Kidney tubule cell (primary cell): ENCODE data around the gene TEX51.

Experiments
- DNase-seq: peaks from one replicate; pipeline ENCODE4 v3.0.0-alpha.2; 2018; ENCODE audit warnings: low spot score

Gene TEX51

DNA sequence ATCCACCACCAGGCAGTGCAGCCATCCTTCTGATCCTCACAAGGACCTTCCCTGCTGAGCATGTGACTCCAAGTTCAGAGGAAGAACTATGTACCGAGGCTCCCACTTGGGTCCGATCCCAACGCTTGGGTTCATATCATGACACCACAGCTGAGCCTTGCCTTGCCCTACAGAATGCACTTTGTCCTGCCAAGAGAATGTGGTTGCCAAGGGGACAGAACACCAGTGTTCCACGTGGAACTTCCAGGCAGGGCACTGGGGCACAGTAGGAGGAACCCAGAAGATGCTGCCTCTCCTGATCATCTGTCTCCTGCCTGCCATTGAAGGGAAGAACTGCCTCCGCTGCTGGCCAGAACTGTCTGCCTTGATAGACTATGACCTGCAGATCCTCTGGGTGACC lies at the start of gene TEX51:
Gene TEX51, plus strand, starts transcription at position 255 of the 400 bp plus-strand sequence. Its CDS starts 29 bp downstream, at position 284.
- no peak for DNase-seq

DNA sequence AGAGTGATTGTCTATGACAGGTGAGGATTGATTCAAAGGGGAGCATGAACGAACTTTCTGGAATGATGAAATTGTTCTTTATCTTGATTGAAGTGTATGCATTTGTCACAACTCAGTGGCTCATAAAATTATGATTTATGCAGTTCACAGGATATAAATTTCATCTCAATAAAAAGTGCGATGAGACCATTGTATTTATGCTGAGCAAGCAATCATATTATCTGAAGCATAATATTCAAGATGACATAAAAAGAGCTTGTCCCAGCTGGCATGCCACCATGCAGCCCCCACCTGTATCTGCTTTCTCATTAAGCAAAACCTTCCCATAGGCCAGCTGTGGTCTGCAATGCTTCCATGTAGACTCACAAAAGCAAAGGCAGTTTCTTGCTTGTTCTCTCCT lies 49.6 kb upstream of the TEX51 start:
- DNase-seq: no peak

DNA sequence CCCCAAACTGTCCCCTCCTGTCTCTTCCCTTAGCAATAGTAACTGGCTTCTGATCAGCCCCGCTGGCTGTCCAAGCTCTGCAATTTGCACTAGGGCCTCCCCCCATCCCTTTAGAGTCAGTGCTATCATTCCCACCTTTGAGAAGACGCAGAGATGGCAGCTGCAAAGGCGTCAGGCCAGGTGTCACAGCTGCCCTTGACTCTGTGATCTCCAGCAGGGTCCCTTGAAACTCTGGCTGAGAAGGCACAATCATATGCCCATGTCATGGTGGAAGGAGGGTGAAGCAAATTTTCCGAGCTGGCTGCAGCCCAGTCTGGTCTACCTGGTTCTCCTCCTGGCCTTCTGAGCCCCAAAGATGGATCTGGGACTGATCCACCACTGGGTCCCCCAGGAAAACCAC lies 49.2 kb upstream of the TEX51 start:
- DNase-seq: no peak

DNA sequence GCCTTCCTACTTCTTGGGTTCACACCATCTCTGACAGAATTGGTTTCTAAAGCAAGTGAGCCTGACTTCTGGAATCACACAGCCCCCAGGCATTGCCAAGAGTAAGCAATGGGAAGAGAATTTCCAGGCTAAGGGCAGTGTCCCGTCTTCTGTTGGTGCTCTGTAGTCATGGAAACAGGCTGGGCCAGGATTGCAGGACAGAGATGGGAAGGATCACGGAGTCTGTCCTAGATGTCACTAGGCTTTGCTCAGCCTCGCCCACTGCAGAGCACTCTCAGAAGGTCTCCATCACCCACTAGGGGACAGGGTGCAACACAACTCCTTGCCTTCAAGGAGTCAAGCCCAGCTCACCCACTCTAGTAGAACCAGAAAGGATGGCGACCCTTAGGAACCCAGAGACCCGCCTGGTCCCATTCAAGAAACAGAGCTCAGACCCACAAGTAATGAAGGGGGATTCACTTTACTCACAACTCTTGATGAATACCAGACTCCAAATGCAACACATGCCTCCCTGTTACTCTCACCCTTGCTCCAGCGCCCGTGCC lies 48.6 kb upstream of the TEX51 start:
- no peak for DNase-seq

DNA sequence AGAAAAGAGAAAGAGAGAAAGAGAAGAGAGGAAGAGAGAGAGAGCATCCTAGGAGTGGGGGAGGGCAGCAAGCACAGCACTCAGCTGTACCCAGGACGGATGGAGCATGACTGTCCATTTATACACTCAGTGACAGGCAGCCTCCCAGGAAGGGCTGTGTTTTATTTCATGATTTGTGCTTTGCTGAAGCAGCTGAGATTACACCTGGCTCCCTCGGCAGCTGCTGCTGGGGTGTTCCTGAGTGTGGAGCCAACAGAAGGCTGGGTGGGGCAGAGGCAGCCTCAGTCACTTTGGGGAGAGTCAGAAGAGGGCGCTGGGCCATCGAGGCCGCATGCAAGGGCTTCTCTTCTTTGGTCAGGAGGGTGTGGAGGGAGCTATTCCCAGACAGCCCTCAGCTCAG lies 47.8 kb upstream of the TEX51 start:
- no peak for DNase-seq

DNA sequence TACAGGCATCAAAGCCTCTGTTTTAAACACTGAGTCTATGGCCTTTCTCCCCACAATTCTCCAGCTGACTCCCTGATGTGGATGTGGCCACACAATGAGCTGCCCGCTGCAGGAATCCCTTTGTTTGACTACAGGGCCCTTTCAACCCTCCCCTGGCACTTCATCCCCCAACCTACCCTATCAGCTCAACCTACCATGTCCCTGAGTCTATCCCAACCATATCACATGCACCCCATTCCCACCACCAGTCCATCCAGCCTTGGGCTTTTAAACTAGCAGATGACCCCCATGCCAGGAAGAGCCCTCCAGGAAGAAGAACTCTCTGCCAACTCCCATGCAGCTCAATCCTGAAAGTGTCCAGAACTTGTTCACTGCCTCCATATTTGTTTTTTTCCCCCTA lies 46.9 kb upstream of the TEX51 start:
- no peak for DNase-seq

DNA sequence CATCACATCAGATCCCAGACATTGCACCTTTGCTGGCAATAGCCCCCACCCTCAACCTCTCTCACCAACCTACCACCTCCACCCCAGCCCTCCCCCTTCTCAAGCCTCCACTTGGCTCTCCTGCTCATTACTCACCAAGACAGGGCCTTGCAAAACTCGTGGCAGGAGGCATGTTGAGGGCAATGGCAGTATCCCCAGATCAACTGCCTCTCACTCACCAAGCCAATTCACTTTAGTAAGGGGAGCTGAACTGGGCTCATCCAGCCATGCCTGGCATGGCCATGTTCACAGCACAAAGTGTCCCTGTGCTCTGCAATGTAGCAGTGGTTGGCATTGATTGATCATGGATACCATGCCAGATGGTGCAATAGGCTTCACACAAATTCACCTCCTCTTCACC lies 46.3 kb upstream of the TEX51 start:
- DNase-seq: no peak

DNA sequence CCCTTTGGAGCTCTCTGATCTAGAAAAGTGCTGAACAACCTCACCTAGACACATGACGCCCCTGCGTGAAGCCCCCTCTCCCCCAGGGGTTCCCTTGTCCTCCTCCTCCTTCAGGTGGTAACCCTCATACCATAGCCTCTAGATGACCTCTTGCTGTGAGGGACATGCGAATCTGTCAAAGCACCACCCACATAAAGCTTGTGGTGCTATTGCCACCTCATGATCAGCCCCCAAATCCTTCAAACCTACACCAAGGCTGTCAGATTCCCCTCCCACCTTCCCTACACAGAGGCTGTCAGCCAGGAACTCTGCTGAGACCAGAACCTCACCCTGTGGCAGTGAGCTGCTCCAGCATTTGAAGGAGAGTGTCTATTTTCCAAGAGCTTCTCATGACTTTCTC lies 43.1 kb upstream of the TEX51 start:
- no peak for DNase-seq

DNA sequence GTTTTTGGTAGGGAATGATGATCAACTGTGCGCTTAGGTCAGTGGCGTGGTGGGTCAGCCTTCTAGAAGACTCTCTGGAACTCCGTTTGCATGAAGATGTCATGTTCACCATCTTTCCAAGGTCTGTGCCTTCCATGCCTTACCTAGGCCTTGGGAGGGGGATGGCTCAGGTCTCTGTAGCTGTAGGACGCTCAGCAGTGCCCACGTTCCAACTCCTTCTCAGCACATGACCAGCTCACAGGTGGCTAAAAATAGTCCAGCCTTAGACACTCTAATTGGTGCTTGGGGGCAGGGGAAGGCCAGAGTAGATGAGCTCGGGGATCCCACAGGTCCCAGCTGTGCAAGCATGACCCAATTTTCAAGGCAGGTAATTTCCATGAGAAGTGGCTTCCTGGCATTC lies 42.3 kb upstream of the TEX51 start:
- no peak for DNase-seq

DNA sequence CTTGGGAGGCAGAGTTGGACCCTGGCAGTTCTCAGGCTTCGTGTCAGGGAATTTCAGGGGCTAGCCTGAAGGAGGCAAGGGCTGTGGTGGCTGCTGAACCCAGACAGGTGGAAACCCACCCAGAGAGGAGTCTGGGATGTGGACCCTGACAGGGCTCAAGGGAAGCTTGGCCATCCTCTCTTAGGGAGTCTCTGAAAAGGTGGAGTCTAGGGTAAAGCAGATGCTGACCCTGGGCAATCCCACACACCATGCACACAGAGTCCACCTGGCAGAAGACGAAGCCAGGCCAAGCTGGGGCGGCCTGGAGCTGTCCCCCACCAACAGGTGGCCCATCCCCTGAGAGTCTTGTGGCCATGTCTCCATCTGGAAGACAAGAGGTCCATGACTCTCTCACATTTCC lies 41.2 kb upstream of the TEX51 start:
- no peak for DNase-seq

DNA sequence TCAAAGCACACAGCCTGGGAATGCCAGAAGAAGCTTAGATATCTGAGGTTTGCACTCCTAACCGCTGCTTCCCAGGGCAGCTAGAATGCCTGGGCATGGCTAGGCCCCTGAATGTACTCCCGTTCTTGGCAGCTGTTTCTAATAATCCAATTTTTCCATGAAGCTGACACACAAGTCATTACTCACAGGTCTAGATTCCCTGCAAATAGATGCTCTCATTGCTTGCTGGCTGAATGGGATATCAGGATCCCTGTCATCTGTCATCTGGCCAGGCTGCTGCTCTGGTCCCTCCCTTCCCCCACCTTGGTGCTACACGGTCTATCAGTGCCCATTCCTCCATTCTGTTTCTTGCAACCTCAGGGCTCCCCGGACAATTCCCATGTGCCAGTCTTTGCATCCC lies 40.7 kb upstream of the TEX51 start:
- no peak for DNase-seq

DNA sequence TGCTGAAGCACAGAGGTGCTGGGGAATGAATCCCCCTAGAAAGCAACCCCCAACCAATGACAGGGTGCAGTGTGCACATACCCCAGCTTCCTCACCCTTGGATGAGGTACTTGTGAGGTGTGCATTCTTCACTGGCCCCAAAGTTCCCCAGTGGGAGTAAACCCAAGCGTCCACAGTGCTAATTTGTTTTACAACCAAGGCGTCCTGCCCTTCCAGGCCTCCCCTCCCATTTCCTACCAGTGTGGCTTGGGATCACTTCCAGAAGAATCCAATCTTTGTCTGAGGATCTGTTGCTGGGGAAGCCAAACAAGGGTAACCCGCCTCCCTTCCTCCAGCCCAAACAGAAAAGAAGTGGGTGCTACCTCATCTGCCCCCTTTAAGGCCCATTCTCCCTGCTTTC lies 40.3 kb upstream of the TEX51 start:
- no peak for DNase-seq

DNA sequence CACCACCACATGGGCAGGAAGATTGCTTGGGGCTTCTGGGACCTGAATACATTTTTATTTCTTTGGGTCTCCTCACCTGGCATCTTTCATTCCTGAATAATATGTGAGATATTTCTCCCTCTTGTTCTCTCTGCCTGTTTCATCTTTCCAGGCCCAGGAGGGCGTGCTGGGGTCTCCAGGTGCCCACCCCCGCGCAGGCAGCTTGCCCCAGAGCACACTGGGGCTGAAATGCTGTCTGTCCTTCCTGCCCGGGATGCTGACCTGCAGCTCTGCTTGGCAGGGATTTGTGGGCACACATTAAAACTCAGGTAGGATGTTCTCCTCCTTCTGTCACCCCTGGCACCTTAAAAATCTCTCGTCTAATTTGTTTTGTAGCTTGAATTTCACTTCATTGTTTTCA lies 39.7 kb upstream of the TEX51 start:
- no peak for DNase-seq

DNA sequence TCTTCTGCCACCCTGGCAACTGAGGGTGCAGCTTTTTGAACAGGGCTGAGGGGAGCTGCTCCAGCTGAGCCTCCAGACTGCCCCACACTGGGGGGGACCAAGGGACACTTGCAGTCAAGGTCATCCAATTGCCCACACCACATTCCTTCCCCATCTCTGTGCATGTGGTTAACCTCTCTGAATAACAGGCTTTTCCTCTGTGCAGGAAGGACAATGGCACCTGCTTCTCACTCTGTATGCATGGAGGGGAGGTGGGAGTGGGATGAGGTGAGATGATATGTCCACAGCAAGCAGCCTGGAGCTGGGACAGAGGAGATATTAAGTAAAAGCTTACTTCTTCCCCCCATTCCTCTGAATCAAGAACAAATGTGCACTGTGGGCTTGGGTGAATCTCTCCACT lies 39.1 kb upstream of the TEX51 start:
- DNase-seq: no peak

DNA sequence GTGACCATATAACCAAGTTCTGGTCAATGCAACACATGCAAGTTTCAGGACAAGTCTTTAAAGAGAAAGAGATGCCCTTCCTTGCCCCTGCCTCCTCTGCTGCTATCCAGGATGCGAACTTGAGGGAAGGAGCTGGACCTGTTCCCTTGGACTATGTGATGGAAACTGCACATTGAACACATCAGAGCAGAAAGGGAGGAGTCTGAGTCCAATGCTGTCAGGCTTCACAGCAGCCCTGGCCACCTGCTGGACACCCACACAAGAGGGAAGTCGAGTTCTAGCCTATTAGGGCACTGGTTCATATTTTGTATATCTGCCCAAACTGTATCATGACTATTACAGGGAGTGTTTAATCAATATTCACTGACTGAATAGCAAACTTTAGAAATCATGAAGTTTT lies 38.3 kb upstream of the TEX51 start:
- no peak for DNase-seq

DNA sequence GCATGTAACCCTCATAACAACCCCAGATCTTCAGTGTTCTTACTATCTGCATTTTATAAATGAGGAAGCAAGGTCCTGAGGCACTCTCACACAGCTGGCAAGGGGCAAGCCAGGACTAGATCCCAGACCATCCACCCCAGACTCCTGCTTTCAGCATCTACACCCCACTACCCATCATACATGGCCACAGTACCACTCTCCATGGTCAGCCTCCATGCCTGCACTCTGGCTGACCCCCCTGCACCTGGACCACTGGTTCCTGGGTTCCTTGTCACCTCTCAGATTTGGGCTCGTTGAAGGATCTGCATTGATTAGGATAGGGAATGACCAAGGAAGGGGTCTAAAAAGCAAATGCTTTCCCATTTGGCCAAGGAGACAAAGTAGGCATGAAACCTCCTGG lies 36.0 kb upstream of the TEX51 start:
- DNase-seq: no peak

DNA sequence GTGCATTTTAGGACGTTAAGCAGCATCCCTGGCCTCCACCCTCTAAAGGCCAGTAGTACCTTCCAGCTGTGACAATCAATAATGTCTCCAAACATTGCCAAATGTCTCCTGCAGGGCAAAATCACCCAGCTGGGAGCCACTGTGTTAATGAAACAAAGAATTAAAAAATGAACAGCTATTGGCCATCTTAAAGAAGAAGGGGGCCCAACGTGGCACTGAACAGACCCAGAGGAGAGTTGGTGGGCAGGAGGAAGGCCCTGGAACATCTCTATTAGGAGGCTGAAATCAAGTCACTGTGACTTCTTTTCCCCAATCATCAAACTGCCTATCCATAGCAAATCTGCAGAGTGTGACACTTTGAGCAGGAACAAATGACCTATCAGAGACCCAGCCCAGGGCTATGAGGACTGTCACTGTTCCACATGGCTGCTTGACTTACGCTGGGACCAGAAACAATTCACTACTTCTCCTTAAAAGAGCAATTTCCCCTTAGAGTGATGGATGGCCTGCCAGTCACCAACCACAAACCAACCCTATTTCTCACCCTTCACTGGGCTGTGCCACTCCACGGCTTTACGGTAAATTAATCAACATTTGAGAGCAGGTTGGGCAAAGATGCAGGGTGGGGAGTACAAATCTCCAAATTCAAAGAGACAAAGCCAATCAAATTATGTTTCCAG lies 35.2 kb upstream of the TEX51 start:
- peak; percentile 33 for DNase-seq

DNA sequence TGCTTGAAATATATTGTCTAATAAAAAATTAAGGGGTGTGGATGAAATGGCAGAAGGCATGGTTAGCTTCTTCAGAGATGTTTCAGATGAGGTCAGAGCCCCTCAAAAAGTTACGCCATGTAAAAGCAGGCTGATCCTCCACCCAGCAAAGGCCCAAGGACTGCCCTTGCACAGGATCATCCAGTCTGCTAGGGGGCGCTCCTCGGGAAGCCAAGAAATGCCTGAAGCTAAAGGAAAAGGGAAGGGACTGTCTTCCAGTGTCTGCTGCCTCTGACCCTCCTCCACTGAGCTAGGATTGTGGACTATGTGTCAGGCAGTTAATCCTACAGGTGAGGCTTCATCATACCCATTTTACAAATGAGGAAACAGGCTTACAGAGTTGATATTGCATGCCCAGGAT lies 33.8 kb upstream of the TEX51 start:
- DNase-seq: no peak

DNA sequence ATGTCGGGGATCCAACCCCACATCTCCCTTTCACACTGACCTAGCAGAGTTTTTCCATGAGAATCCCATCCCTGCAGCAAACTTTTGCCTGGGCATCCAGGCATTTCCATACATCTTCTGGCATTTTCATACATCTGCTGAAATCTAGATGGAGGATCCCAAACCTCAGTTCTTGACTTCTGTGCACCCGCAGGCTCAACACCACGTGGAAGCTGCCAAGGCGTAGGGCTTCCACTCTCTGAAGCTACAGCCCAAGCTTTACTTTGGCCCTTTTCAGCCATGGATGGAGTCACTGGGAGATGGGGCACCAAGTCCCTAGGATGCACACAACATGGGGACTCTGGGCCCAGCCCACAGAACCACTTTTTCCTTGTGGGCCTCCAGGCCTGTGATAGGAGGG lies 32.2 kb upstream of the TEX51 start:
- no peak for DNase-seq

DNA sequence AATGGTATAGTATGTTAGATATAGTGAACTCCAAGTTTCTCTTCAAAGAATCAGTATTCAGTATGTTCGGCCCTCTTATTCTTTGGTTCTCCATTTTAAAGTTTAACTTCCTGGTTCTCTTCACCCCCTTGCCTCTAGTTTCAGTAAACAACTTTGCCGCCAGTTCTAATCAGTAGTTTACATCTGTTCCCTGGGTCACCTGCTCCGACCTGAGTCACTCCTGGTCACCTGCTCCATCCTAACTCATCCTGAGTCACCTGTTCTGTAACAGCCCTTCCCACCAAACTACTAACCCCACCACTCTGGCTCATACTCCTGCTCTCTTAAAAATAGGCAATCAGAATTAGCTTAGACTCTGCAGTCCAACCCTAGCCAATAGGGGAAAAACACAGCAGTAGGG lies 23.7 kb upstream of the TEX51 start:
- DNase-seq: no peak

DNA sequence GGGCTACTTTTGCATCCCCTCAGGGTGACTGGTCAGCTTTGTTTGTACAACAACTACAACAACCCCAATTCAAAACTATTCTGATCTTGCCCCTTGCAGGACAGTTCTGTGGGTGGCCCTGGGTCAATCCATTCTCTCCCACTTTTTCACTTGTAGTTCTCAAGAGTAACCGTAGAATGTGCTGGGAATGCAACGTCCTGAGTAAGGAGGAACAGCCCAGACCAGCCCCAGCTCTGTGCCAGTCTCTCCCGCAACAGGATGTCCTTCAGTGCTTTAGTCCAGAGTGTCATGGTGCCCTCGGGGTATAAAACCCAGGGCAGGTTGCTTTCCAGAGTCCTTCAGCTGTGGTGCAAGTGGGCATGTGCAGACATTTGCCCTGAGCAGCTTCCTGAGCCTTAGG lies 22.1 kb upstream of the TEX51 start:
- DNase-seq: no peak

DNA sequence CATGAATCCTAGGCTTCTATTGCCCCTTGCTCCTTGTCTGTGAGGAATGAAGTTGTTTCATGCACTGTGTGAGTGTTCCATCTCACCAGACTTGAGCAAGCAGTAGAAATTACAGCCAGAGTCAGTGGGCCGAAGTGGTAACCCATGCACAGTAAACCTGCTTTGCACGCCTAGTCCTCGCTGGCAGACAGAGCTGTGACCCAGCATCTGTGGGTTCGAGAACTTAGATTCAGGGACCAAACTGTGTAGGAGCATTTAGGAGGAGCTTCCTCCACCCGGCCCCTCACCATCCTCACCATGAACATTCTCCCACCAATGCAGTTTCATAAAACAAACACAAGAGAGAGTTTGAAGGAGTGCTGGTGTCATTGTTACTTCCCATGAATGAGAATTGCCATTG lies 21.6 kb upstream of the TEX51 start:
- DNase-seq: no peak

DNA sequence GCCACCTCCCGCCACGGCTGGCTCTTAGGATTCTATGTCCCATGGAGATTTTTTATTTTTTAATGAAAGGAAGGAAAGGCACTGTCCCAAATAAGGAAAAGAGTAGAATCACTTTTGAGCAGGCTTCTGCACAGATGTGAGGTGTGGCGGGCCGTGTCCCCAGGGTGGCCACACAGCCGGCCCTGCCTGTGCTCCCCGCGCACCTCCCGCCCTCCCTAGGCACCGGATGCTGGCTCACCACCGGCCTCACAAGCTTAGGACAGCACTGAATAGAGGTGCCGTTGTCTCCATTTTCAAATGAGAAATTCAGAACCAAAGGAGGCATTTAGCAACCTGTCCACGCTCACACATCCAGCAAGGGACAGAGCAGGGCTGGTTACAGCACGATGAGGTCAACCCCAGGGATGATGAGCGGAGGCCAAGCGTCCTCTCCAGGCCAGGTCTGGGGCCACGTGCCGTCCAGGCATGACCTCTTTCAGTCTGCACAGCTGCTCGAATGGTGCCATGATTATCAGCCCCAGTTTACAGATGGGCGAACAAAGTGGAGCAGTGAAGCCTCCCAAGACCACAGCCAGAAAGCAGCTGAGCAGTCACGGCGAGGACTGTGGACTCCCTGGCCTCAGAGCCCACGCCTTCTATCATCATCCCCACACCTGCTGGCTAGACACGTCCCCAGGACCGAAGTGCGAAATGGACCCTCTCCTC lies 20.7 kb upstream of the TEX51 start:
- no peak for DNase-seq

DNA sequence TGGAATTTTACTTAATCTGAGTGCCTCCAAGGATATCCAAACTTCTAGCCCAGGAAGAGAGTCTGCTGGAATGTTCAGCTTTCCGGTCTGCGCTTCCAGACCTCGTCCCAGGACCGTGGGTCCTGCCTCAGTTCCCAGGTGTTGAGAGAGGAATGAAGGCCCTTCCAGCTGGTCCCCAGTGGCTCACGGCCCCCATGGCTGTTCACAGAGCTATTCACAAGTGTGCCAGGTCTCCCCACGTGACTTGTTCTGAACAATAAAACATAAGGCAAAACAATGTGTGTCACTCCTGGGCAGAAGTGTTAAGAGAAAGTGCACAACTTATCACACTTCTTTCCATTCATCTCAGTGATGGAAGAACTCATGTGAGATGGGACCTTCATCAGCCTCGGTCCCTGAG lies 20.1 kb upstream of the TEX51 start:
- DNase-seq: no peak
